Stimulated activated CD4-positive, alpha-beta T cell treated with anti-CD3 and anti-CD28 coated beads, Interleukin-4, amount 100 ng/mL, for 4 hours (primary cell): ENCODE measurements around the gene PHRF1.

Experiments
- DNase-seq, 2 experiments: peaks; one replicate each; pipeline ENCODE4 v3.0.0-alpha.2; 2020

Gene PHRF1

GRCh38 chr11:616320-617198 is 40.3 kb downstream of the PHRF1 start:
- DNase-seq: no peak

- no peak for DNase-seq
Observed at GRCh38 chr11:617199-617911, 41.1 kb downstream of the PHRF1 start.

- no peak for DNase-seq
Observed at GRCh38 chr11:617912-618682, 41.8 kb downstream of the PHRF1 start.

DNA sequence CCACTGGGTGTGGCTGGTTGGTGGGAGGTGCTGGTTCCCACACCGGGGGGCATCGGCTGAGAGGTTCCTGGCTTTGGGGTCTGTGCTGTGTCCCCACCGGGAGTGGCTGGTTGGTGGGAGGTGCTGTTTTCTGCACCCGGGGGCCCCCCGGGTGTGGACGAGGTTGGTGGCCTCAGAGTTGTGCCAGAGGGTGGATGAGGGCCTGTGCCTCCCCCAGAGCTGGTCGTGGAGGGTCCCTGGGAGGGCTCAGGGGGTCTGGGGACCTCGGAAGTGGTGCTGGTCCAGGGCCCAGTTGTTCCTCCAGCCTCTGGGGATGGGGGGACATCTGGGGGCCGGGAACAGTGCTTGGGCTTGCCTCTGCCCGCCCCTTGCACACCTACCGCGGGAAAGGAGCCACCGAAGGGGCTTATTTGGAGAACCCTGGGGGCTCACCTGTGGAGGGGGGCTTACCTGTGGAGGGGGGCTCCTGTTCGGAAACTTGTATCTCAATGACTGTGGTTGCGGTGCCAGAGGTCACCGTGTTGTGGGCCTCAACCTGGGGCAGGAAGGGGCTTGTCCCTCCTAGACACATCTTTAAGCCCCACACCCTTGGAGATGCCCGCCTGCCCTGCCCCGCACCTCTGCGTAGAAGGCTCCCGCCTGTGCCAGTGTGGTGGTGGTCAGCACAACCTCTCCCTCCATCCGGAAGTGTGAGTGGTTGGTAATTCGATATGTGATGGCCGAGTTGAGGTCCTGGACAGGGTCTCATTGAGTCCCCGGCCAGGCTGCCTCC is 42.8 kb downstream of the PHRF1 start:
- no peak for DNase-seq

GRCh38 chr11:619628-620050 is 43.4 kb downstream of the PHRF1 start:
- no peak for DNase-seq

DNA sequence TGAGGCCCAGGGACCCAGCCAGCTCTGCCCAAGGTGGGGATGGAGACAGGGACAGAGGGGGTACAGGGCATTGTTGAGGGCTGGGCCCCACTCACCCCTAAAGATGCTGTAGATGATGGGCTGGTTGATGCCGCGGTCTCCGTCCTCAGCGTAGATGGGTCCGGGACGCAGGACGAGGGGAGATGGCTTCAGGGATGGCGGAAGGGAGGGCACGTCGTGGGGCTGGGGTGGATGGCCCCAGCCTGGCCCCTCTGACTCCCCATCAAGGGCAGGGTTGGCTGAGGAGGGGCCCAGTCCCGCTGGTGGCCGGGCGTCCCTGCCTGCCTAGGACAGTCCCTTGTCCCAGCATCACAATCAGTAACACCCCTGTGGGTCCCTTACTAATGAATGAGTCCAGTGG is 43.9 kb downstream of the PHRF1 start:
- no peak for DNase-seq

- no peak for DNase-seq
Observed at GRCh38 chr11:620935-621814, 44.9 kb downstream of the PHRF1 start.

GRCh38 chr11:621838-622237 is 45.6 kb downstream of the PHRF1 start:
- no peak for DNase-seq

DNA sequence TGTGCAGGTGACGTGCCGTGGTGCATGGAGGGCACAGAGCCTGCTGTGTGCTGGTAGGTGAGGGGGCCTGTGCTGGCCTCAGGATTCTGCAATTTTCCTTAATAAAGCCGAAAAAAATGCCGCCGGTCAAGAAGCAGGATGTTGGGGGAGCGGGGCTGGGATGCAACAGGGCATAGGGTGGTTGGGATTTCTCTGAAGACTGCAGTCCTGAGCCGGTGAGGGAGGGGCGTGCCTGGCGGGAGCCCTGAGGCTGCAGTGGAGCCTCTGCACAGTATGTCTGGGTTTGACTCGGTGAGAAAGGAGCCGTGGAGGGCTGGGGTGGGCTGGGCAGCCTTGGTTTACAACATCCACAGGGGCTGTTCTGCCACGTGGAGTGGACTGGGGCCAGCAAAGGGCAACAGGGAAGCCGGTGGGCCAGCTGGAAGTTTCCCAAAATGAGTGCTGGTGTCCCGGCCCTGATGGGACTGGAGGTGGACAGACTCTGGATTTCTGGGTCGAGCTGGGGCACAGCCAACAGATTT is 47.1 kb downstream of the PHRF1 start:
- no peak for DNase-seq

DNA sequence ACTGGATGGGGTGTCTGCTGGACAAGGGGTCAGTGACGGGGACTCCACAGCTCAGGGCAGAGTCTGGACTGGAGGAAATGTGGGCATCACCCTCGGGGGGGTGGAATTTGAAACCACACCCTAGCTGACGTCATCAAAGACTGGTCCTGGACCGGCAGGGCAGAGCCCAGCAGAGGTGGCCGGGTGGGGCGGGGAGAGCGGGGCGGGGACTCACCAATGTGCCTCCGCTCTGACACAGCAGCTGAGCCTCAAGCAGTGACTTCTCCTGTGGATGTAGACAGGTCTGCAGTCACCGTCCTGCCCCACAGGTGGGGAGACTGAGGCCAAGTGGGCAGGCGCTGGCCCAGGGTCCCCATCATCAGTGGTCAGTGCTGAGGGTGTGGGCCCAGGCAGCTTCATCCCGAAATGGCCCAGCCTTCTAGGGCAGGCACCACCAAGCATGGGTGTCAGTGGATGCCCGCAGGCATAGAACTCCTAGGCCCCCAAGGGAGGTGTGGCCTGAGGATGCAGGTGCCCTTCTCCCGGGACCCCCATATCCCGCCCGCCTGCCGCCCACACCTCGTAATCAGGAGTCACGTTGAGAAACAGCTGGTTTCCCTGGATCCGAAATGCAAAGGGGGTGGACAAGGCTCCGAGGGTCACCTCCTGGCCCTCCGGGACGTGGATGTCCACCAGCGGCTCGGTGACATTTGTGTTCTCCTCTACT is 47.9 kb downstream of the PHRF1 start:
- DNase-seq: no peak

DNA sequence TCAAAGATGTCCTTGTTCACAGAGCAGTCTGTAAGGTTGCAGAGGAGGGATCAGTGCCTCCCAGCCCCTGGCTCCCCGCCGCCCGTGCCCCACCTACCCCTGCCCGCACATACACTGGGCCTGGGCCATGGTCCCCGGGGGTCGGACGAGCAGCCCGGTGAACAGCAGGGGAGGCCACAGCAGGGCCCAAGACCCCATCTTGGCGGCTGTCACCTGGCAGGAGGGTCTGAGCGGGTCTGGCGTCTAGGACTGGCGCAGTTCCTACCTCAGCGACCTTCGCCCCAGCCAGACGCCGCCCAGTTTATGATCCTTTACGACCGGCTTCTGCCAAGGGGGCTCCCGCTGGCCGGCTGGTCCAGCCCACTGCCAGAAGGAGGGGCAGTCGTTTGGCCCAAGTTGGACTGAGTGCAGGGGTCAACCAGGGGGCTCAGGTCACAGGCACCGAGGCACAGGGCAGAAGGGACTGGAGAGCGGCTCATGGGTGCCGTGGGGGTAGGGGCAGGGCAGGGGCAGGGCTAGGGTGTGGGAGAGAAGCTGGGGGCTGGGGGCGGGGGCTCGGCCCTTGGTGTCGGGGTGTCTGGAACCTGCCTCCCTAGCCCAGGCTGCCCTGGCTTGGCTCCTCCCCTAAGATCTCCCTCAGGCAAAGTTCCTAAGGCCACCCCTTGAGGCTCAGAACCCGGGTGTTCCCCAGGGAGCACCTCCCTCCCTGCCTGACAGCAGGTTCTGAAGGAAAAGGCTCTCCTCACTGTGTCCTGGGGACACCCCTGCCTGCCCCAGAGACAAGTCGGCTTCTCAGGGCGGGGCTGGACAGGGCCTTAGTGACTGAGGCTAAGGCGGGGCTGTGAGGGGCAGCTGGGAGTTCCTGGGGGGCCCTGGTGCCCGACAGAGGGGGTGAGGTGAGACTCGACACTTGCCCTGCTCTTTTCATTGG is 48.7 kb downstream of the PHRF1 start, which contains the start of gene CDHR5:
CDHR5 (minus strand) TSS at position 251 of the 931 bp plus-strand sequence; CDS start at position 198, 53 bp downstream.
- DNase-seq: no peak

- DNase-seq: no peak
Observed at GRCh38 chr11:625636-626268, 49.5 kb downstream of the PHRF1 start.

GRCh38 chr11:626475-627307 is 50.4 kb downstream of the PHRF1 start, which contains the start of gene SCT:
Gene SCT (minus strand): TSS chr11:627181. CDS start chr11:627143, 38 bp downstream.
- DNase-seq: no peak

- no peak for DNase-seq
Observed at GRCh38 chr11:627308-627576, 51.0 kb downstream of the PHRF1 start.

GRCh38 chr11:628056-628455 is 51.8 kb downstream of the PHRF1 start:
- DNase-seq: no peak

DNA sequence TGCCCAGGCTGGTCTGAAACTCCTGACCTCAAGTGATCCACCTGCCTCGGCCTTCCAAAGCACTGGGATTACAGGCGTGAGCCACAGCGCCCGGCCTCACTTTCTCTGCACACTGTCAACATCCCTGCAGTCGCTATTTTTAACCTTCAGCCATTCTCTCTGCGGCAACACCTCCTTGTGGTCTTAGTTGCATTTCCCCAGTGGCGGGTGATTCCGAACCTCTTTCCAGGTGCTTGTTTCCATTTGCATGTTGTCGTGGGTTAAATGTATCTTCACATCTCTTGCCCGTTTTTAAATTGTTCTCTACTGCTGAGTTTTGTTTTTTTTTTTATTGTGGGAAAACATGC is 52.9 kb downstream of the PHRF1 start:
- DNase-seq: no peak

GRCh38 chr11:630871-631270 is 54.6 kb downstream of the PHRF1 start:
- no peak for DNase-seq

- no peak for DNase-seq
Observed at GRCh38 chr11:635945-636510, 59.8 kb downstream of the PHRF1 start.
